Measurements from ENCODE around the gene ZGPAT. TPM values are rescaled to one million over a fixed set of nuclear protein-coding genes. Genes with fewer than 3 reads are reported as not detected.

Gene ZGPAT
- total RNA-seq, 2 experiments from 2014 or later = 22.4 to 22.5 TPM

GRCh38 chr20:63737945-63738686, 30.3 kb downstream of the ZGPAT start:
- POLR2A ChIA-PET = interaction anchor here (0.7 to 1.3 kb wide), 5 partner anchors 10 to 30 kb away, joined by 3 to 4 read pairs (median 3); partner anchors contain the start of genes ARFRP1 and ZGPAT
- no peak for TF ChIP-seq CTCF (IDR thresholded peaks at IDR 0.05)
- H3K36me3 Mint-ChIP-seq (ENCODE audit: low read depth) = peaks cover 11% of the 10 kb centered on the region
- no peak overlapping the region for H3K27ac Mint-ChIP-seq
- peak overlapping the region; percentile 38 for H3K4me3 Mint-ChIP-seq
- peak; percentile 45 for DNase-seq
- intact Hi-C loops (cut with micrococcal nuclease) = no loop called here
- peak; percentile 5 for ATAC-seq
- no peaks in the 10 kb centered on the region for H3K9me3 Mint-ChIP-seq
- H3K4me1 Mint-ChIP-seq (ENCODE audit: low read depth) = peaks cover 26% of the 10 kb centered on the region
- CTCF ChIA-PET = interaction anchor here (1.2 to 2.4 kb wide), 3 partner anchors 30 to 199 kb away, joined by 3 to 7 read pairs (median 4); partner anchors contain the start of genes ARFRP1 and ZGPAT
- H3K27me3 Mint-ChIP-seq = no peaks in the 10 kb centered on the region

GRCh38 chr20:63738687-63739129, 30.9 kb downstream of the ZGPAT start:
- no peak for TF ChIP-seq CTCF (IDR thresholded peaks at IDR 0.05)
- ATAC-seq (no peak), DNase-seq (peak; percentile 55)
- no peaks in the 10 kb centered on the region for H3K9me3 Mint-ChIP-seq
- ChIA-PET POLR2A (interaction anchor here (0.7 to 2.2 kb wide), 6 partner anchors 8 to 81 kb away, joined by 3 to 6 read pairs (median 4); partner anchors contain the start of gene RTEL1), CTCF (interaction anchor here (0.7 to 1.3 kb wide), 3 partner anchors 31 to 199 kb away, joined by 3 to 4 read pairs (median 3); partner anchors contain the start of genes ARFRP1 and ZGPAT)
- no peaks in the 10 kb centered on the region for H3K27me3 Mint-ChIP-seq
- H3K4me1 Mint-ChIP-seq (ENCODE audit: low read depth) = peaks cover 26% of the 10 kb centered on the region
- intact Hi-C loops (cut with micrococcal nuclease) = no loop called here
- peaks cover 9% of the 10 kb centered on the region for H3K36me3 Mint-ChIP-seq (ENCODE audit: low read depth)
- H3K27ac Mint-ChIP-seq = no peak overlapping the region
- H3K4me3 Mint-ChIP-seq = peak overlapping the region; percentile 38

- peaks cover 5% of the 10 kb centered on the region for H3K36me3 Mint-ChIP-seq (ENCODE audit: low read depth)
- peak; percentile 60 for DNase-seq
- no peak within 1 kb of the TSS for H3K27ac Mint-ChIP-seq
- ChIA-PET POLR2A (interaction anchor here (0.6 to 2.2 kb wide), 6 partner anchors 9 to 81 kb away, joined by 3 to 6 read pairs (median 3); partner anchors contain the start of genes ARFRP1, RTEL1 and ZGPAT), CTCF (interaction anchor here (0.7 to 1.3 kb wide), 2 partner anchors 32 to 200 kb away, joined by 3 read pairs; partner anchors contain the start of genes ARFRP1 and ZGPAT)
- H3K27me3 Mint-ChIP-seq = no peaks in the 10 kb centered on the region
- peak within 1 kb of the TSS; percentile 52 for H3K4me3 Mint-ChIP-seq
- peaks cover 22% of the 10 kb centered on the region for H3K4me1 Mint-ChIP-seq (ENCODE audit: low read depth)
- TF ChIP-seq CTCF (IDR thresholded peaks at IDR 0.05) = no peak
- peak; percentile 55 for ATAC-seq
- H3K9me3 Mint-ChIP-seq = no peaks in the 10 kb centered on the region
- intact Hi-C loops (cut with micrococcal nuclease) = no loop called here
Measured at GRCh38 chr20:63739130-63740069, 31.6 kb downstream of the ZGPAT start, which contains the start of gene SLC2A4RG. Gene SLC2A4RG (plus strand): TSS chr20:63739776. CDS start chr20:63739913, 137 bp downstream.

- H3K27ac Mint-ChIP-seq = no peak overlapping the region
- TF ChIP-seq CTCF (IDR thresholded peaks at IDR 0.05) = no peak
- ChIA-PET POLR2A (interaction anchor here (1.2 to 2.2 kb wide), 5 partner anchors 8 to 82 kb away, joined by 4 to 8 read pairs (median 6); partner anchors contain the start of gene RTEL1), CTCF (interaction anchor here (0.8 to 1.1 kb wide), 4 partner anchors 32 to 216 kb away, joined by 3 to 4 read pairs (median 4); partner anchors contain the start of genes ARFRP1, UCKL1 and ZGPAT)
- DNase-seq (peak; percentile 49), ATAC-seq (peak; percentile 3)
- peaks cover 5% of the 10 kb centered on the region for H3K36me3 Mint-ChIP-seq (ENCODE audit: low read depth)
- peaks cover 22% of the 10 kb centered on the region for H3K4me1 Mint-ChIP-seq (ENCODE audit: low read depth)
- no peaks in the 10 kb centered on the region for H3K27me3 Mint-ChIP-seq
- no peaks in the 10 kb centered on the region for H3K9me3 Mint-ChIP-seq
- H3K4me3 Mint-ChIP-seq = peak overlapping the region; percentile 52
- intact Hi-C loops (cut with micrococcal nuclease) = no loop called here
Measured at GRCh38 chr20:63740070-63740626, 32.3 kb downstream of the ZGPAT start.

Measured in activated CD8-positive, alpha-beta T cell treated with anti-CD3 and anti-CD28 coated beads for 36 hours (primary cell).